ENCODE data around the gene HEPH.
"Not testable (repeated sequence)": the region's sequence is repeated elsewhere in the genome, so short reads cannot be mapped to it uniquely, and the experiment has no call there.

HEPH gene

GRCh38 chrX:66233209-66233608 lies 69.2 kb downstream of the HEPH start:
- no peak for DNase-seq

GRCh38 chrX:66233904-66234303 lies 69.9 kb downstream of the HEPH start:
- not testable (repeated sequence) for DNase-seq

GRCh38 chrX:66255359-66255967 lies 91.4 kb downstream of the HEPH start:
- no peak for DNase-seq

GRCh38 chrX:66262807-66263206 lies 98.8 kb downstream of the HEPH start:
- DNase-seq: no peak

All from NCI-H2081 treated with DMSO at 0.1 percent for 48 hours (cell line).